KOPT-K1 (cell line): ENCODE data around the gene HOXB4.
A peak's percentile ranks its signal among the peaks of the same experiment; 100 is the strongest.

Experiments used
- H3K27ac ChIP-seq: fragments of 200-600 bp; sonication (generic); 2 replicates; pipeline ENCODE4 v1.5.1; 2016; ENCODE audit warnings: antibody characterized with exemption, mild to moderate bottlenecking, low read depth, low read length; ENCODE audit not compliant: poor library complexity, severe bottlenecking
- H3K36me3 ChIP-seq: fragments of 200-600 bp; sonication (generic); 2 replicates; pipeline ENCODE4 v1.5.1; 2017; ENCODE audit warnings: antibody characterized with exemption, mild to moderate bottlenecking, low read length, moderate library complexity; ENCODE audit not compliant: insufficient read depth
- H3K9me3 ChIP-seq: fragments of 200-600 bp; sonication (generic); 2 replicates; pipeline ENCODE4 v1.5.1; 2017; ENCODE audit warnings: antibody characterized with exemption, low read length, mild to moderate bottlenecking; ENCODE audit not compliant: insufficient read depth, poor library complexity, severe bottlenecking

Gene HOXB4

GRCh38 chr17:48577946-48578615, at the start of gene HOXB4:
Gene HOXB4, minus strand, starts transcription at chr17:48578350. Its CDS starts 31 bp downstream, at chr17:48578319.
- Histone ChIP-seq H3K36me3 (peaks cover 11% of the 10 kb centered on the region), H3K27ac (peak within 1 kb of the TSS; percentile 81), H3K9me3 (no peaks in the 10 kb centered on the region)

- Histone ChIP-seq H3K9me3 (no peaks in the 10 kb centered on the region), H3K27ac (no peak overlapping the region), H3K36me3 (no peaks in the 10 kb centered on the region)
These were observed 49.0 kb upstream of the HOXB4 start for GRCh38 chr17:48627118-48627597.

GRCh38 chr17:48626245-48627117, 48.3 kb upstream of the HOXB4 start, which contains the start of gene HOXB9:
Gene HOXB9, minus strand, starts transcription at chr17:48626358. Its CDS starts 89 bp downstream, at chr17:48626269.
- Histone ChIP-seq H3K9me3 (no peaks in the 10 kb centered on the region), H3K36me3 (no peaks in the 10 kb centered on the region), H3K27ac (no peak within 1 kb of the TSS)

- Histone ChIP-seq H3K27ac (no peak overlapping the region), H3K9me3 (no peaks in the 10 kb centered on the region), H3K36me3 (no peaks in the 10 kb centered on the region)
These were observed 47.5 kb upstream of the HOXB4 start for GRCh38 chr17:48625495-48626244.

GRCh38 chr17:48624544-48625494, 46.7 kb upstream of the HOXB4 start:
- Histone ChIP-seq H3K9me3 (no peaks in the 10 kb centered on the region), H3K36me3 (no peaks in the 10 kb centered on the region), H3K27ac (no peak overlapping the region)

- Histone ChIP-seq H3K36me3 (no peaks in the 10 kb centered on the region), H3K9me3 (no peaks in the 10 kb centered on the region), H3K27ac (no peak overlapping the region)
These were observed 46.0 kb upstream of the HOXB4 start for GRCh38 chr17:48624118-48624517.

GRCh38 chr17:48623583-48623982, 45.4 kb upstream of the HOXB4 start:
- no peak overlapping the region for H3K27ac ChIP-seq
- no peaks in the 10 kb centered on the region for H3K36me3 ChIP-seq
- no peaks in the 10 kb centered on the region for H3K9me3 ChIP-seq

GRCh38 chr17:48622857-48623256, 44.7 kb upstream of the HOXB4 start:
- H3K27ac ChIP-seq: no peak overlapping the region
- no peaks in the 10 kb centered on the region for H3K36me3 ChIP-seq
- no peaks in the 10 kb centered on the region for H3K9me3 ChIP-seq

GRCh38 chr17:48621410-48622392, 43.6 kb upstream of the HOXB4 start:
- Histone ChIP-seq H3K9me3 (no peaks in the 10 kb centered on the region), H3K36me3 (no peaks in the 10 kb centered on the region), H3K27ac (no peak overlapping the region)

GRCh38 chr17:48620461-48621139, 42.5 kb upstream of the HOXB4 start:
- Histone ChIP-seq H3K27ac (no peak overlapping the region), H3K9me3 (no peaks in the 10 kb centered on the region), H3K36me3 (no peaks in the 10 kb centered on the region)

- H3K27ac ChIP-seq: no peak overlapping the region
- no peaks in the 10 kb centered on the region for H3K9me3 ChIP-seq
- H3K36me3 ChIP-seq: no peaks in the 10 kb centered on the region
These were observed 41.8 kb upstream of the HOXB4 start for GRCh38 chr17:48619826-48620449.

- H3K27ac ChIP-seq: no peak overlapping the region
- no peaks in the 10 kb centered on the region for H3K36me3 ChIP-seq
These were observed 40.2 kb upstream of the HOXB4 start for GRCh38 chr17:48618256-48618896.

More at GRCh38 chr17:48618256-48618896, 40.2 kb upstream of the HOXB4 start:
- no peaks in the 10 kb centered on the region for H3K9me3 ChIP-seq
